ENCODE data around the gene UFSP1.

DNA sequence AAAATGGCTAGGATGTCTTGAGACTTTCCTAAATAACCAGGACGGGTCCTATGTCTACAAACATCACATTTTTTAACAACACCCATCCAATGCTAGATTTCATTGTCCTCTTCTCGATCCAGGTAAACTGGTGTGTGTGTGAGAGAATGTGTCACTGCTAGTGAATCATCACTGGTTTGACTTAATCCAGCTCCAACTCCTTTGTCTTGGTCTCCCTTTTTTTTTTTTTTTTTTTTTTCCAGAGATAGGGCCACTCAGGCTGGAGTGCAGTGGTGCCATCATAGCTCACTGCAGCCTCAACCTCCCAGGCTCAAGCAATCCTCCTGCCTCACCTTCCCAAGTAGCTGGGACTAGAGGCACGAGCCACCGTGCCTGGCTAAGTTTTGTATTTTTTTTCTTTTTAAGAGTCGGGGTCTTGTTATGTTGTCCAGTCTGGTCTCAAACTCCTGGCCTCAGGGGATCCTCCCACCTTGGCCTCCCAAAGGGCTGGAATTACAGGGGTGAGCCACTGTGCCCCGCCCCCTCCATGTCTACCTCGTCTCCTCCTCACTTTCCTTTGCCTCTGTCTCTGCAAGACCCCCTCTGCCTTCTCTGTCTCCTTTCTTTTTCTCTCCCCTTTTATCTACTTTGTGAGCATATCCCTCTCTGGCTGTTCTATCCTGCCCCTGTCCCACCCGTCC is 2.2 kb upstream of the UFSP1 start:
- TF ChIP-seq, protein P1, sequence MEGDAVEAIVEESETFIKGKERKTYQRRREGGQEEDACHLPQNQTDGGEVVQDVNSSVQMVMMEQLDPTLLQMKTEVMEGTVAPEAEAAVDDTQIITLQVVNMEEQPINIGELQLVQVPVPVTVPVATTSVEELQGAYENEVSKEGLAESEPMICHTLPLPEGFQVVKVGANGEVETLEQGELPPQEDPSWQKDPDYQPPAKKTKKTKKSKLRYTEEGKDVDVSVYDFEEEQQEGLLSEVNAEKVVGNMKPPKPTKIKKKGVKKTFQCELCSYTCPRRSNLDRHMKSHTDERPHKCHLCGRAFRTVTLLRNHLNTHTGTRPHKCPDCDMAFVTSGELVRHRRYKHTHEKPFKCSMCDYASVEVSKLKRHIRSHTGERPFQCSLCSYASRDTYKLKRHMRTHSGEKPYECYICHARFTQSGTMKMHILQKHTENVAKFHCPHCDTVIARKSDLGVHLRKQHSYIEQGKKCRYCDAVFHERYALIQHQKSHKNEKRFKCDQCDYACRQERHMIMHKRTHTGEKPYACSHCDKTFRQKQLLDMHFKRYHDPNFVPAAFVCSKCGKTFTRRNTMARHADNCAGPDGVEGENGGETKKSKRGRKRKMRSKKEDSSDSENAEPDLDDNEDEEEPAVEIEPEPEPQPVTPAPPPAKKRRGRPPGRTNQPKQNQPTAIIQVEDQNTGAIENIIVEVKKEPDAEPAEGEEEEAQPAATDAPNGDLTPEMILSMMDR (IDR thresholded peaks at IDR 0.05; ENCODE audit: poor library complexity, severe bottlenecking): no peak
- no peak for TF ChIP-seq EZH2 (IDR thresholded peaks at IDR 0.05; ENCODE audit: borderline replicate concordance, insufficient read depth, low read length, poor library complexity, severe bottlenecking)
- no peak for TF ChIP-seq POLR2AphosphoS5 (IDR thresholded peaks at IDR 0.05)
- no peak for TF ChIP-seq SMC3 (conservative IDR thresholded peaks at IDR 0.05; ENCODE audit: poor library complexity)
